GM12873 (cell line): Measurements from ENCODE around the gene EHMT1.

Source experiments
- TF ChIP-seq, protein P1 (sequence below): IDR thresholded peaks from 2 replicates; pipeline ENCODE4 v1.5.1; 2012; ENCODE audit warnings: low read depth, mild to moderate bottlenecking, moderate library complexity, low read length, control low read depth; ENCODE audit not compliant: insufficient read depth; ENCODE audit errors: missing control alignments

EHMT1 gene

DNA sequence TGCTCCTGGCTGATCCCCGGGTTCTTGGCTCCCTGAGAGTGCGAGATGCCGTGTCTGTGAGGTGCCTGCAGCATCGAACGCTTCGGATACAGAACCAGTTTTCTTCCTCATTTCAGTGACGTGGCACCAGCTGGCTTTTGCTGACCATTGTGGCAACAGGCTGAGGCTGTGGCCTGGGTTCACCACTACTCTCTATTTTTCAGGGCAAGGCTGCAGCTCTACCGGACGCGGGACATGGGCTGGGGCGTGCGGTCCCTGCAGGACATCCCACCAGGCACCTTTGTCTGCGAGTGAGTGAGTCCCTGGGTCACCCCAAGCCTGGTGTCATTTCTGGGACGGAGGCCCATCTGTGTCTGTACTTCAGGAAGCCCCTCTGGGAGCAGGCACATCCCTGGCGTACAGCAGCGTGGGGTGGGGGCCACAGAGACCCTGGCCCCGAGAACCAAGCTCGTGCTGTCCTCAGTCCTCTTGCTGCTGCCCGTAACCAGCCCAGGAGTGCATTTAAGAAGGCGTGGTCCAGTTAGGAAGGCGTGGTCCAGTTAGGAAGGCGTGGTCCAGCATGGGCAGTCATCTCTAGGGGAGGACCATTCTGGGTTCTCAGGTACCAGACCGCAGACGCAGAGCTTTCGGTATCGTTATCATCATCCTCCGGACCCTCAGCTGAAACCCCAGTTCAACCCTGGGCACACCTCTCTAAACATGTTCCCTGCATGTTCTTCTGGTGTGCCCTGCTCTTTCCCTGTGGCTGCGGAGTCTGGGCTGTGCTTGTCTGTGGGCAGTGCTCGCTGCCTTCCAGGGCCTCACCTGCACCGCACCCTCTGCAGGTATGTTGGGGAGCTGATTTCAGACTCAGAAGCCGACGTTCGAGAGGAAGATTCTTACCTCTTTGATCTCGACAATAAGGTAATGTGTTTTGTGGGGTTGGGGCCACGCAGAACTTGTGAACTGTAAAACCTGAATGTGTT is 198.7 kb downstream of the EHMT1 start:
- TF ChIP-seq, protein P1, sequence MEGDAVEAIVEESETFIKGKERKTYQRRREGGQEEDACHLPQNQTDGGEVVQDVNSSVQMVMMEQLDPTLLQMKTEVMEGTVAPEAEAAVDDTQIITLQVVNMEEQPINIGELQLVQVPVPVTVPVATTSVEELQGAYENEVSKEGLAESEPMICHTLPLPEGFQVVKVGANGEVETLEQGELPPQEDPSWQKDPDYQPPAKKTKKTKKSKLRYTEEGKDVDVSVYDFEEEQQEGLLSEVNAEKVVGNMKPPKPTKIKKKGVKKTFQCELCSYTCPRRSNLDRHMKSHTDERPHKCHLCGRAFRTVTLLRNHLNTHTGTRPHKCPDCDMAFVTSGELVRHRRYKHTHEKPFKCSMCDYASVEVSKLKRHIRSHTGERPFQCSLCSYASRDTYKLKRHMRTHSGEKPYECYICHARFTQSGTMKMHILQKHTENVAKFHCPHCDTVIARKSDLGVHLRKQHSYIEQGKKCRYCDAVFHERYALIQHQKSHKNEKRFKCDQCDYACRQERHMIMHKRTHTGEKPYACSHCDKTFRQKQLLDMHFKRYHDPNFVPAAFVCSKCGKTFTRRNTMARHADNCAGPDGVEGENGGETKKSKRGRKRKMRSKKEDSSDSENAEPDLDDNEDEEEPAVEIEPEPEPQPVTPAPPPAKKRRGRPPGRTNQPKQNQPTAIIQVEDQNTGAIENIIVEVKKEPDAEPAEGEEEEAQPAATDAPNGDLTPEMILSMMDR, result no peak

DNA sequence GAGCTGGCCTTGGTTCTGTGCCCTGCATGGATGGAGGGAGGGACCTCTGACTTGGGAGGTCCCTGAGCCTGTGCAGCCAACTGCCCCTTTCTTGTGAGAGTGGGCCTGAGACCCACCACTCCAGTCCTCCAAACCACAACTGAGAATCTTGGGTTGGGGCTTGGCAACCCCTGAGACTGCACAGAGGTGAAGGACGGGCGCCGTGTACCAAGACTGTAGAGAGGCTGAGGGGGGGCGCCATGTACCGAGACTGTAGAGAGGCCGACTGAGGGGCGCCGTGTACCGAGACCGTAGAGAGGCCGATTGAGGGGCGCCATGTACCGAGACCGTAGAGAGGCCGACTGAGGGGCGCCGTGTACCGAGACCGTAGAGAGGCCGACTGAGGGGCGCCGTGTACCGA is 199.5 kb downstream of the EHMT1 start:
- TF ChIP-seq, protein P1, result no peak

DNA sequence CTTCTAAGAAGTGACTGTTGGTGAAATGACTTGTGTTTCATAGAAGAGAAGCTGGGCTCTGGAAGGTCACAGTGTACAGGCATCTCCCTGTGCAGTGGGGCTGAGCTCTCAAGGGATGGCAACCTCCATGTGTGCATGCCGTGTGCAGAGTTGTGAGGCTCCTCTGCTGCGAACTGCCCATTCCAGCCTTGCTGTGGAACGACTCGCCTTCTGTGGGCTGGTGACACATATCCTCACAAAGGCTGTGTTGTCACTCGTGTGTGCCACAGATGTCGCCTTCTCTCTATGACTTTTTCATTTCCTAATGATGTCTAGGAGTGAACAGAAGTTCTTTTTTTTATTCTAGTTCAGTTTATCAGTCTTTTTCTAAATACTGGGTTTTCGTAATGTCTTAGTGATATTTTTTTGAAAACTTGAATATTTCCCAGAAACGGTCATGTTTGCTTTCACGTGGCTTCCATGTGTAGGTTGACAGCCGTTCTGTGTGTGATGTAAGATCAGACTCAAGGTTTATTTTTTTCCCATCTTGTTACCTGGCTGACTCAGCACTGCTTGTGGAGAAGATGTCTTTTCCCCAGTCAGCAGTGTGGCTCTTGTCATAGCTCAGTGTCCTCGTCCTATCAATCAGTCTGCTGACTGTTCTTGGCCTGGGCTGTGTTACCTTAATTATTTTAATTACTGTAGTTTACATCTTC is 201.5 kb downstream of the EHMT1 start:
- TF ChIP-seq, protein P1, result no peak

DNA sequence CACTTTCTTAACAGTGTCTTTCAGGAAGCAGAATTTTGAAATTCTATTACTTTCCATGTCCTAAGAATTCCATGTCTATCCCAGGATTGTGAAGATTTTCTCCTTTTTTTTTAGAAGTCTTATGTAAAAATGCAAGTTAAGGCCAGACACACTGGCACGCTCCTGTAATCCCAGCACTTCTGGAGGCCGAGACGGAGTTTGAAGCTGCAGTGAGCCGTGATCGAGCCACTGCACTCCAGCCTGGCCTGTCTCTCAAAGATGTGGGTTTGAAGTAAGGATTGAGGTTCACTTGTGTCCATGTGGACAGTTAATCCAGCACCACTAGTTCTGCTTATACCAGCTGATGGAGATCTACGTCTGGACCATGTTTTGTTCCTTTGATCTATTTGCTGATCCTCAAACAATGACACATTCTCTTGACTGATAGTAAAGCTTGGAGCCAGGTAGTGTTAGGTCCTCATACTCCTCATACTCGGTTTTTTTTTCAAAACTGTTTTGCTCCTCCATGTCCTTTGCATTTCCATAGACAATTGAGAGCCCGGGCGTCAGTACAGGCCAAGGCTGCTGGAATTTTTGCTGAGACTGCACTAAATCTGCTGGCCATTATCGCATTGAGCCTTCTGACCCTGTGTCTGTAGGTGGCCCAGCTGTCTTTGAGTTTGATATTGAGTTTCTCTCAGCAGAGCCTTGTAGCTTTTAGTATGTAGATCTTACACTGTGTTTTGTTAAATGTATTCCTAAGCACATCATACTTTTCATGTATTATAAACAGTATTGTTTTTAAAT is 205.4 kb downstream of the EHMT1 start:
- TF ChIP-seq, protein P1, result no peak

DNA sequence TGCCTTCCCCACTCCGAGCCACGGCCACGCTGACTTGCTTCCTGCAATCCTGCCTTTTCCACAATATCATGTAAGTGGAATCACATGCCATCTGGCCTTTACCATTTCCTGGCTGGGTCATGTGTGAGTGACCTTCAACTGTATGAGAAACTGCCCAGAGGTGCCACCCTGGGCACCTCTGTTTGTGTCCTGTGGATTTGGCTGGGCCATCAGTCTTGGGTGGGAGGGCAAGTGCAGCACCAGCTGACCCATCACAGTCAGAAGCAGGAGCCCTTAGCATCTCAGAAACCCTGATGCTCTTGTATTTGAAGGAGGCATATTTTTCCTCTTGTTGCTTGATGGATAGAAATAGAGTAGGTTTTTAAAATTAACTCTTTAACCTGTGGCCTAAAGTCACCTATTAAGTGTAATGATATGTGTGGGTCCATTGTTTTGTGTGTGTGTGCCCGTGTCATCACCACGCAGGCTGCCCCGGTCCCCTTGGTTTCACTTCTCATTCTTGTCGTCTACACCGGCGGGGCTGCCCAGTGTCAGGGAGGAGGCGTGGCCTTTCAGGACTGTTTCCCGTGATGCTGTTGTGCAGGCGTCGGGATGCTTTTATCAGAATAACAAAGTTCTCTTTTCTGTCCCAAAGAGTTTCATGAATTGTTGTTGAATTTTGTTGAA is 206.7 kb downstream of the EHMT1 start:
- TF ChIP-seq, protein P1, result no peak

DNA sequence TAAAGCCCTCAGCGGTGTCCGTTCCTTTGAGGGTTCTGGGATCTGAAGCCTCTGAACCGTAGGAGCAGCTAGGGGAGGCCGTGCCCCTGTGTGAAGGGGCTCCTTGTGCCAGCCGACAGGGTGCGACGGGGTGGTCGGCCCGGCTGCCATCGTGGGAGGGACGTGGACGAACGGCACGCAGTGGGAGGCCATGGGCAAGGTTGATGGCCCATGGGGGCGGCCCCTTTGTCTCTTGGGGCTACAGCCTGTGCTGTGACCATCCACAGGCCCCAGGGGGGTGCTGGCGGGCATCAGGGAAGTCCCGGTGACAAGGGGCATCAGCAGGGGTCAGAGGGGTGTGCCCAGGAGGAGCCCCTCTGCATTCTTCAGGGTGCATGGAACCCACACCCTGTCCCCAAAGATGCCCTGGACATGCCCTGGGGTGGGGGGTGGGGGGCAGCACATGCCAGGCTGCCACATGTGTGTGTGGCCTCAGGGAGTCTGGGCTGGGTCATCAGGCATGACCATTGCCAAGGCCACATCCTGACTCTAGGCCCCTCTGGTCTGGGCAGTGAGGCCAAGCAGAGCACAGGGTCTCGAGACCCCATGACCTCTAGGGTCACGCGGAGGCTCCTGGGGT is 209.2 kb downstream of the EHMT1 start:
- TF ChIP-seq, protein P1, result no peak
